CD14-positive monocyte (primary cell): ENCODE measurements around the gene TTC1. TPM values are rescaled to one million over a fixed set of nuclear protein-coding genes. Genes with fewer than 3 reads are reported as not detected.

ENCODE experiments used
- DNase-seq, 3 donors: peaks; one replicate each; pipeline ENCODE4 v3.0.0-alpha.2; 2011 to 2022
- H2AFZ ChIP-seq: 2 replicates; pipeline ENCODE4 v1.6.0; 2012; ENCODE audit warnings: mild to moderate bottlenecking, low read depth, low read length, inconsistent platforms; ENCODE audit not compliant: insufficient read depth, poor library complexity, severe bottlenecking
- H3K27ac ChIP-seq, 2 donors: 1 replicate in 1 of 2; 2 replicates in 1 of 2; pipeline ENCODE4 v1.5.1; 2012 to 2013; ENCODE audit warnings: low read length in 2 of 2, control low read depth in 1 of 2, inconsistent platforms in 1 of 2, low read depth in 1 of 2, mild to moderate bottlenecking in 1 of 2
- H3K27me3 ChIP-seq, 2 donors: one replicate each; pipeline versions ENCODE4 v1.6.0 to v1.6.1; 2011 to 2013; ENCODE audit warnings: low read length in 2 of 2; ENCODE audit not compliant: control insufficient read depth in 2 of 2, insufficient read depth in 2 of 2
- H3K36me3 ChIP-seq, 2 donors: replicated peaks in 1 of 2; 1 replicate in 1 of 2; 2 replicates in 1 of 2; pipeline versions ENCODE4 v1.5.1 to v1.6.1; 2012 to 2013; ENCODE audit warnings: low read length in 2 of 2, control low read depth in 1 of 2, inconsistent platforms in 1 of 2, mild to moderate bottlenecking in 1 of 2; ENCODE audit not compliant: insufficient read depth in 2 of 2, control insufficient read depth in 1 of 2
- H3K4me1 ChIP-seq, 2 donors: 1 replicate in 1 of 2; 2 replicates in 1 of 2; pipeline versions ENCODE4 v1.5.1 to v1.6.1; 2012 to 2013; ENCODE audit warnings: low read length in 2 of 2, control low read depth in 1 of 2, inconsistent platforms in 1 of 2, mild to moderate bottlenecking in 1 of 2, moderate library complexity in 1 of 2; ENCODE audit not compliant: insufficient read depth in 2 of 2, control insufficient read depth in 1 of 2
- H3K4me2 ChIP-seq: replicated peaks from 2 replicates; pipeline ENCODE3; 2012; ENCODE audit warnings: low read length, moderate library complexity, mild to moderate bottlenecking; ENCODE audit not compliant: poor library complexity, severe bottlenecking; ENCODE audit errors: extremely low read depth
- H3K4me3 ChIP-seq, 3 experiments: fragments of 200-600 bp in 1 of 3; sonication (generic) in 1 of 3; replicated peaks in 1 of 3; 1 replicate in 2 of 3; 2 replicates in 1 of 3; pipeline ENCODE4 v1.5.1; 2011 to 2013; ENCODE audit warnings: low read length in 3 of 3, mild to moderate bottlenecking in 3 of 3, control low read depth in 2 of 3, low read depth in 2 of 3, inconsistent platforms in 1 of 3, moderate library complexity in 1 of 3
- H3K79me2 ChIP-seq: 2 replicates; pipeline ENCODE4 v1.6.0; 2012; ENCODE audit warnings: mild to moderate bottlenecking, control low read depth, inconsistent platforms, low read length, moderate library complexity; ENCODE audit not compliant: insufficient read depth
- H3K9ac ChIP-seq: 2 replicates; pipeline ENCODE4 v1.6.0; 2017; ENCODE audit warnings: low read length, mild to moderate bottlenecking; ENCODE audit not compliant: insufficient read depth, poor library complexity, severe bottlenecking
- H3K9me3 ChIP-seq, 2 donors: replicated peaks in 1 of 2; 1 replicate in 1 of 2; 2 replicates in 1 of 2; pipeline versions ENCODE4 v1.5.1 to v1.6.1; 2012 to 2013; ENCODE audit warnings: low read length in 2 of 2, control low read depth in 1 of 2; ENCODE audit not compliant: control insufficient read depth in 1 of 2, insufficient read depth in 1 of 2
- H4K20me1 ChIP-seq: 2 replicates; pipeline ENCODE4 v1.6.0; 2012; ENCODE audit warnings: mild to moderate bottlenecking, low read length, control low read depth, moderate library complexity; ENCODE audit not compliant: insufficient read depth
- H3K27ac Mint-ChIP-seq, 7 donors: one replicate each; pipeline ENCODE4 v1.8.0; 2020; ENCODE audit warnings: mild to moderate bottlenecking in 7 of 7, mixed read lengths in 7 of 7, moderate library complexity in 6 of 7, inconsistent platforms in 2 of 7
- H3K27me3 Mint-ChIP-seq, 3 donors: one replicate each; pipeline ENCODE4 v1.8.0; 2021 to 2022; ENCODE audit warnings: low read depth in 3 of 3, mild to moderate bottlenecking in 3 of 3, mixed read lengths in 3 of 3, moderate library complexity in 3 of 3, inconsistent platforms in 1 of 3
- H3K36me3 Mint-ChIP-seq, 2 donors: one replicate each; pipeline ENCODE4 v1.8.0; 2020; ENCODE audit warnings: mixed read lengths in 2 of 2, inconsistent platforms in 1 of 2, mild to moderate bottlenecking in 1 of 2
- H3K4me1 Mint-ChIP-seq: one replicate; pipeline ENCODE4 v1.8.0; 2020; ENCODE audit warnings: mild to moderate bottlenecking, mixed read lengths
- H3K4me3 Mint-ChIP-seq, 2 donors: one replicate each; pipeline ENCODE4 v1.8.0; 2020; ENCODE audit warnings: mild to moderate bottlenecking in 2 of 2, mixed read lengths in 2 of 2, moderate library complexity in 1 of 2
- H3K9me3 Mint-ChIP-seq, 7 donors: one replicate each; pipeline ENCODE4 v1.8.0; 2020 to 2022; ENCODE audit warnings: mixed read lengths in 7 of 7, mild to moderate bottlenecking in 6 of 7, moderate library complexity in 6 of 7, inconsistent platforms in 2 of 7
- WGBS: methylation state at CpG from one replicate; pipeline ENCODE4 v1.1.5; 2013; ENCODE audit warnings: missing lambda C conversion rate; ENCODE audit not compliant: insufficient coverage; 5-methylcytosine and 5-hydroxymethylcytosine counted together
- intact Hi-C, 2 donors: fragments of 100-400 bp; cut with micrococcal nuclease; formaldehyde crosslinking; loops; one replicate each; pipeline versions ENCODE4 v1.15.0 to v1.15.1; 2023
- polyA plus RNA-seq, 3 donors: library from polyadenylated mRNA; depleted of rRNA in 1 of 3; unstranded in 2 of 3; stranded (reverse) in 1 of 3; fragments of 300-500 nt in 2 of 3; fragments of >200 nt in 1 of 3; fragmentation: Illumina TruSeq in 2 of 3; gene quantifications; 1 replicate in 2 of 3; 2 replicates in 1 of 3; pipeline ENCODE4 v1.2.3, GENCODE V29; 2012 to 2021
- TF ChIP-seq, protein P1 (sequence below): fragments of 200-600 bp; IDR thresholded peaks from one replicate; pipeline ENCODE4 v1.8.0; 2022; ENCODE audit warnings: antibody characterized with exemption, mild to moderate bottlenecking

Gene TTC1
- polyA plus RNA-seq, 3 donors = 11.4 to 63.4 (median 63.0) TPM

DNA sequence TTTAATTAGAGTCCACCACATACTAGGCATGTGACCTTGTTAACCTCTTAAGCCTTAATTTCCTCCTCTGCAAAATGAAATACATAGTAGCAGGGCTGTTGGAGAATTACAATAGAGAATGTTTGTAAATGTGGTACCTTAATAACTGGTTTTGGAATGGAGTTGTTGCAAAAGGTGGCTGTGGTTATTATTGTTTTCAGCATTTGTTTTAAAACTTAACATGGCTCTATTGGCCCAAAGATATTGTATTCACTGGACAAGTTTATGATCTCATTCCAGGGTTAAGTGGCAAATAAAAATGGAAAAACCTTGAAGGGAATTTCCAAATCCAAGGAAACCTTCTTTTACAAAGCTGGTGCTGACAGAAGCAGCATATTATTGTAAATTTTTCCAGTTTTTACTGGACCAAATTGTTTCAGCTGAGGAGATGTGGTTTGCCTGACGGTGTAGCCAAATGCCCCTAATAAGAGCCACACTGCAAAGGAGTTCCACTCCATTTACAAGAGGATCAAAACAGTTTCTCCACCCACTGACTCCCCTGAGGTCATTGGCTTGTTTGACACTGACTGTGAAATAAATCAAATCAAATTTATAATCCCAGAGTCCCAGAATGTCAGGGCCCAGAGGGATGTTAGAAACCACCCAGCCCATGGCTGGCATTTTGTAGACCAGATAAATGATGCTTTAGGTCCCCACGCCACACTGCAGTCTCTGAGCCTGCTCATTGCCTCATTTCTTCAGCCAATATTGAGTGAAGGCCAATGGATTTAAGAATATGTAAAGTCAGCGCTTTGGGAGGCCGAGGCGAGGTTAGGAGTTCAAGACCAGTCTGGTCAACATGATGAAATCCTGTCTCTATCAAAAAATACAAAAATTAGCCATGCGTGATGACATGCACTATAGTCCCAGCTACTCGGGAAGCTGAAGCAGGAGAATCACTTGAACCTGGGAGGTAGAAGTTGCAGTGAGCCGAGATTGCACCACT is 47.5 kb upstream of the TTC1 start:
- Histone ChIP-seq H2AFZ (no peak overlapping the region), H3K27ac (no peak overlapping the region), H4K20me1 (no peaks in the 10 kb centered on the region), H3K4me1 (no peaks in the 10 kb centered on the region), H3K27me3 (peaks cover 0 to 4% of the 10 kb centered on the region in 2 donors), H3K9ac (no peak overlapping the region), H3K4me3 (no peak overlapping the region), H3K36me3 (no peaks in the 10 kb centered on the region), H3K9me3 (no peaks in the 10 kb centered on the region), H3K4me2 (no peak overlapping the region), H3K79me2 (no peaks in the 10 kb centered on the region)
- H3K27ac Mint-ChIP-seq = peak overlapping the region in 1 of 7 donors; percentile 41
- DNase-seq = no peak
- peaks cover 4 to 12% (median 8%) of the 10 kb centered on the region in 3 donors for H3K27me3 Mint-ChIP-seq
- no peaks in the 10 kb centered on the region for H3K4me1 Mint-ChIP-seq
- intact Hi-C loops = no loop called here
- TF ChIP-seq, protein P1, sequence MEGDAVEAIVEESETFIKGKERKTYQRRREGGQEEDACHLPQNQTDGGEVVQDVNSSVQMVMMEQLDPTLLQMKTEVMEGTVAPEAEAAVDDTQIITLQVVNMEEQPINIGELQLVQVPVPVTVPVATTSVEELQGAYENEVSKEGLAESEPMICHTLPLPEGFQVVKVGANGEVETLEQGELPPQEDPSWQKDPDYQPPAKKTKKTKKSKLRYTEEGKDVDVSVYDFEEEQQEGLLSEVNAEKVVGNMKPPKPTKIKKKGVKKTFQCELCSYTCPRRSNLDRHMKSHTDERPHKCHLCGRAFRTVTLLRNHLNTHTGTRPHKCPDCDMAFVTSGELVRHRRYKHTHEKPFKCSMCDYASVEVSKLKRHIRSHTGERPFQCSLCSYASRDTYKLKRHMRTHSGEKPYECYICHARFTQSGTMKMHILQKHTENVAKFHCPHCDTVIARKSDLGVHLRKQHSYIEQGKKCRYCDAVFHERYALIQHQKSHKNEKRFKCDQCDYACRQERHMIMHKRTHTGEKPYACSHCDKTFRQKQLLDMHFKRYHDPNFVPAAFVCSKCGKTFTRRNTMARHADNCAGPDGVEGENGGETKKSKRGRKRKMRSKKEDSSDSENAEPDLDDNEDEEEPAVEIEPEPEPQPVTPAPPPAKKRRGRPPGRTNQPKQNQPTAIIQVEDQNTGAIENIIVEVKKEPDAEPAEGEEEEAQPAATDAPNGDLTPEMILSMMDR = no peak
- no peak overlapping the region for H3K4me3 Mint-ChIP-seq
- WGBS = no CpG with 5 or more reads among the region's 8 CpGs
- no peaks in the 10 kb centered on the region for H3K9me3 Mint-ChIP-seq
- H3K36me3 Mint-ChIP-seq = no peaks in the 10 kb centered on the region

DNA sequence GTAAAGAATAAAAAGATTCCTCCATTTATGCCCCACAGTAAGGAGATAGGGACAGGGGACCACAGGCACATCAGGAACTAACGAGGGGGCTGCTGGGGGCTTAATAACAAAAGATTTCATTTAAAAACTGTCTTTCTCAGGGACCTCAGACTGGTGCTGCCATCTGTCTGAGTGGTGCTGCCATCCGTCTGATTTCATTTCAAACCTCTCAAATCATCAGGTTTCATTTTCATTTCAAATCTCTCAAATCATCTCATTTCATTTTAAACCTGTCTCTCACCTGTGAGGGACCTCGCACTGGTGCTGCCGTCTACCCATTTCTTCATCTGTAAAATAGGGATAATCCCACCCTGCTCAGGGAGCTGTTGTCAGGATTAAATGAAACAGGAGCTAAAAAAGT is 46.7 kb upstream of the TTC1 start:
- Mint-ChIP-seq H3K27me3 (peaks cover 8 to 14% (median 8%) of the 10 kb centered on the region in 3 donors), H3K4me1 (no peaks in the 10 kb centered on the region), H3K4me3 (no peak overlapping the region), H3K36me3 (no peaks in the 10 kb centered on the region), H3K27ac (peak overlapping the region in 1 of 7 donors; percentile 4), H3K9me3 (no peaks in the 10 kb centered on the region)
- H3K4me3 ChIP-seq = no peak overlapping the region
- WGBS = 94% methylated on average over 2 of the region's 4 CpGs
- no peak overlapping the region for H3K27ac ChIP-seq
- DNase-seq = no peak
- no peak overlapping the region for H2AFZ ChIP-seq
- no peaks in the 10 kb centered on the region for H3K9me3 ChIP-seq
- intact Hi-C loops = no loop called here
- peaks cover 2 to 4% of the 10 kb centered on the region in 2 donors for H3K27me3 ChIP-seq
- H3K36me3 ChIP-seq = no peaks in the 10 kb centered on the region
- no peak overlapping the region for H3K4me2 ChIP-seq
- no peak overlapping the region for H3K9ac ChIP-seq
- no peaks in the 10 kb centered on the region for H3K79me2 ChIP-seq
- TF ChIP-seq, protein P1 = no peak
- no peaks in the 10 kb centered on the region for H4K20me1 ChIP-seq
- H3K4me1 ChIP-seq = no peaks in the 10 kb centered on the region
